GM18868 (cell line): ENCODE results near the gene CEACAM6.
"Not testable (repeated sequence)": the region's sequence is repeated elsewhere in the genome, so short reads cannot be mapped to it uniquely, and the experiment has no call there.

Source experiments
- ATAC-seq: cut with Tn5 transposase; IDR thresholded peaks from one replicate; pipeline ENCODE4 v1.9.1; 2021; ENCODE audit warnings: mild to moderate bottlenecking, moderate library complexity; ENCODE audit not compliant: unreplicated experiment

The CEACAM6 gene

DNA sequence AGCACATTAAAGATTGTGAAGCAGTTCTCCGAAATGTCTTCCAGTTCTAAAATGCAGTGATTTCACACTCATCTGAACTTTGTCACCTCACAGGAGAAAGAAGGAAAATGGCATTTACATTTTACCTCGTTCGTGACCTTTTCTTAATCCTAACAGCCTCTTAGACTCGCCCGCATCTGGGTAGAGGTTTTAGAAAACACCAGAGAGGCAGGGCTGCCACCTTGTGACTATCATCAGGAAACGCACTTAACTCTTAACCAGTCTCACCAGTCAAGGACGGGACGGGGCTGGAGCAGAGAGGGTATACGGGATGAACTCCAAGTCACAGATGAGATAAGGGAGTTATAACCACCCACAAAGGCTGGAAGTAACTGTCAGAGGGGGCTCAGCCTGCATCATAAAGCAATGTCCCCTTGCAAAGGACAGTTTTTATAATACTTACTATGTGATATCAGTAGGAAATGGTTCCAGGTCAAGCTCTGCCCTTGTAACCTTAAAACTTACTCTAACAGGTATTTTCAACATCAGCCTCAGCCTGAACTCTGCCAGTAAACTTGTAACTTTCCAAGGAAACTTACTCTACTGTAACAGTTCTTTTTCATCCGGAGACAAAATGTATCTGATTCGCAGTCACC lies 8.6 kb upstream of the CEACAM6 start:
- no peak for ATAC-seq

DNA sequence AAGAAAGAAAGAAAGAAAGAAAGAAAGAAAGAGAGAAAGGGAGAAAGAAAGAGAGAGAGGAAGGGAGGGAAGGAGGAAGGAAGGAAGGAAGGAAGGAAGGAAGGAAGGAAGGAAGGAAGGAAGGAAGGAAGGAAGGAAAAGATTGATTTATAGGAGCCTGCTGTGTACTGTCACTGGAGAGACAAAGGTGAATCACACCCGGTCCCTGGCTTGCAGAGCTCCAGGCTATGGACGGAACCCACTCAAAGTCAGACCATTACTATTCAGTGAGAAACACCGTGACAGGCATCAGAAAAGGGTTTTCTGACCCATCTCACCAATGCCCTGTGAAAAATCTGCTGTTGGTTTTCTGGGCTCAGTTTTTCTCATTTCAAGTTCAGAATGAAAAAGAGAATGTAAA lies 7.3 kb upstream of the CEACAM6 start:
- no peak for ATAC-seq

DNA sequence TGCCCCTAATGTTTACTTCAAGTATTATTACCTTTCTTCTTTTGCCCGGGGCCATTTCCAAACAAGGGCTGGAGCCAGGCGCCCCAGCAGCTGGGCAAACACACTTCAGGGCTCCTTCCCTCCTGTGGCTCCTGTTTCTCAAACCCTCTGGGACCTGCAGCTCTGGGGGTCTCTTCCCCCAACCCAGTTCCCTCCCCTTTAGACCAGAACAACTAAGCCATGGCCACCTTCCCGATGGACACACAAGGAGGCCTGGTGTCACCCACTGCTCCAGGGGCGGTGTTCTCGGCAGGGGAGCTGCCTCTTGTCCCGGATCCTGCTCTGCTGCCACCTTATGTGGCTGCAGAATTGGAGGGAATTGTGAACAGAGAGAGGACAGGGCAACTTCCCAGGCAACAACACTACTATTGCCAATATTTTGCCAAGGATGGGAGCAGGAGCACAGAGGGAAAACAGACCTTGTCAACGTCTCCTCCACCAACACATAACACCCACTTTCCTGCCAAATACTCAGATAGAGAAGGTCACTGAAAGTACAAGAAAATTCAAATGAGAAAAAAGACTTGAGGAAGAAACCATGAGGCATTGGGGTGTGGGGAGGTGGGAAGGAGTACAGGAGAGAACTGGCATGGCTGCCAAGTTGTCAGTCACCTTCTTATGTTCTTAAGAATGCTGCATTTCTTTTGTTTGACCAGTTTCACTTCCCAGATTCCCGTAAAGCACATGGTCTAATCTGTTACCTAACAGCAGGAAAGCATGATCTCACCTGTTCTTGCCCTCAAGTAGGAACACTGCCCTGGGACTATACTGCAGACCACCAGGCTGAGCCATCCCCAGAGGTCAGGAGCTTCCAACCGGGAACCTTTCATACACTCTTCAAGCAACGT lies 4.8 kb upstream of the CEACAM6 start:
- not testable (repeated sequence) for ATAC-seq

DNA sequence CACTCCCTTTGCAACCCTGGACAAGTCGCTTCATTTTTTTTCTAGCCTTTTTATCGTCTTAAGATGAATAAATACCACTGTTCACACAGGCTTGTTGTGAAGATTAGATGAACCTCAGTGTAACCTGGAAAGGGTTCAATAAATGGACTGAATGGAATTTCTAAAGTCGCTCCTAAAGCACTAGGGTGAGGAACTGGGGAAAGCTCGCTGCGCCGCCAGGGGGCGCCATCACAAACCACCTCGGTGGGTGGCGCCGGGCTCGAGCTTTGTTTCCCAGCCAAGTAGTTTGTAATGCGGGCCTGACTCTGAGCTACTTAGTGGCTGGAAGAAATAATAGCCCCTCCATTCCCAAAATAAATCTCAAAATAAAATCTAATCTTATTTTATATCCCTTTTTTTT lies 2.2 kb upstream of the CEACAM6 start:
- no peak for ATAC-seq

DNA sequence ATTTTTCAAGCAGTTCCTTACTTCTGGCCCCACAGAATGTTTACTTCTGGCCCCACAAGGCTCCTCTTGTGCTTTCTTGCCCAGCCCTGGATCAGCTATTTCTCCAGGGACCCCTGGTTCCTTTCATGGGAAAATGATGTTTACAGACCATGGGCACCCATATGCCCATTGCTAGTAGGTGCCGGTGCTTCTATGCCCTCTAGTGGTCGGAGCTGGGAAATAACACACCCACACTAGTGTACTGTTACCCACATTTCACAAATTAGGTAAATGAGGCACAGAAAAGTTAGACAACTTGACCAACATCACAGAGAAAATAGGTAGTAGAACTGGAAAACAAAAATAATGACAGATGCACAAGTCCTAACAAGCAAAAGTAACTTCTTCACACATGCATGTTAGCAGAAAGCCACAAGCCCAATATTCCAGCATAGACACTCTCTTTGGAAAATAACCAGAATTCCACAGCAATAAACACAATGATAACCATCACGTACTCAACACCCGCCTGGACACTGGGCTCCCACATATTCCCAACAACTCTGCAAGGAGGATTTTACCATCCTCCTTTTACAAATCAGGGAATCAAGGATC lies 1.3 kb upstream of the CEACAM6 start:
- no peak for ATAC-seq

DNA sequence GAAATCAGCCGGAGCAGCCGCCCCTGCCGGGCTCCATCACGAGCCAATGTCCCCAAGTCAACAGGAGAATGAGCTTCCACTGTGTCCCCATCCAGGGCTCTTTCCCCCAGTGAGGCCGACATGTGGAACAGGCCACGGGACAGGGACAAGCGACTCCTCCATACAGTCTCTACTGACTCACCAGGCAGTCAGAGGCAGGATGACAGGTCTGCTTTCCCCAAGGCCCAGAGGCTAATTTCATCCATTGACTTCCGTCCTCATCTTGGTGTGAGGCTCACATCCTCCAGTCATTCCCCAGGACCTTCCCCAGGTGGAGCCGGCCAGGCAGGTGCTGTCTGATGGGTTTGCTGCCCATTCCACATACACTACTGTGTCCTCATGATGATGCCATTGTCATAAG lies 3.5 kb downstream of the CEACAM6 start:
- no peak for ATAC-seq

DNA sequence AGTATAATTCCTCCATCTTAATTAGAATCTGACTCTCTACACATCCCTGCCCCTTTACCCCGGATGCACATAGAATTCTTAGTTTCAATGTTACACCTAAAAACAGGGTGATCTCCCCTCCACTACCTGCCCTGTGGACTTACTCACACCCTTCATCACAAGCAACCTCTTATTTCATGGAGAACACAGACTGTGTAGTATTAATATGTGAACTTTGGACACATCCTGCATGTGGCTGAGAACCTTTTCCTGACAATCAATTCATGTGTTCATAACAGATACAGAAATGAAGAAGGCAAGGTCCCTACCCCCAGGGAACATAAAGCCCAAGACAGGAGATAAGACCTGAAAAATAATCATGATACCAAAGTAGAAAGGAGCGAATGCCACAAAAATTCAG lies 11.8 kb downstream of the CEACAM6 start:
- ATAC-seq: no peak

DNA sequence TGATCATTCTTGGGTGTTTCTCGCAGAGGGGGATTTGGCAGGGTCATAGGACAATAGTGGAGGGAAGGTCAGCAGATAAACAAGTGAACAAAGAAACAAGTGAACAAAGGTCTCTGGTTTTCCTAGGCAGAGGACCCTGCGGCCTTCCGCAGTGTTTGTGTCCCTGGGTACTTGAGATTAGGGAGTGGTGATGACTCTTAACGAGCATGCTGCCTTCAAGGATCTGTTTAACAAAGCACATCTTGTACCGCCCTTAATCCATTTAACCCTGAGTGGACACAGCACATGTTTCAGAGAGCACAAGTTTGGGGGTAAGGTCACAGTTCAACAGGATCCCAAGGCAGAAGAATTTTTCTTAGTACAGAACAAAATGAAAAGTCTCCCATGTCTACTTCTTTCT lies 12.8 kb downstream of the CEACAM6 start:
- not testable (repeated sequence) for ATAC-seq

DNA sequence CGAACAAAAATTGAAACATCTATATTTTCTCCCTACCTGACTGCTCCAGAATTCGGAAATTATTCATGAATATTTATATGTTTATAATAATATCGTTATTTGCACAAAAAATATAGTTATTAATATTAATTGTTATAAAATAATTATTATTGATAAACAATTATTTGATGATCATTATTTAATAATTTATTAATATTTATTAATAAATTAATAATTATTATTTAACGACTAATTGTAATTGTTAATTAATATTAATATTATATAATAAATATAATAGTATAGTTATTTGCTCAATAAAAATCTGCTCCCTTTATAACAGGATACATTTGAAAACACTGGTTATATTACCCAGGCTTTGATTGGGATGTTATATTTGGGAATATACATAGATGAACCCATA lies 14.3 kb downstream of the CEACAM6 start:
- ATAC-seq: no peak

DNA sequence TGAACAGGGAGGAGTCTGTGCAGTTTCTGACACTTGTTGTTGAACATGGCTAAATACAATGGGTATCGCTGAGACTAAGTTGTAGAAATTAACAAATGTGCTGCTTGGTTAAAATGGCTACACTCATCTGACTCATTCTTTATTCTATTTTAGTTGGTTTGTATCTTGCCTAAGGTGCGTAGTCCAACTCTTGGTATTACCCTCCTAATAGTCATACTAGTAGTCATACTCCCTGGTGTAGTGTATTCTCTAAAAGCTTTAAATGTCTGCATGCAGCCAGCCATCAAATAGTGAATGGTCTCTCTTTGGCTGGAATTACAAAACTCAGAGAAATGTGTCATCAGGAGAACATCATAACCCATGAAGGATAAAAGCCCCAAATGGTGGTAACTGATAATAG lies 16.1 kb downstream of the CEACAM6 start:
- no peak for ATAC-seq

DNA sequence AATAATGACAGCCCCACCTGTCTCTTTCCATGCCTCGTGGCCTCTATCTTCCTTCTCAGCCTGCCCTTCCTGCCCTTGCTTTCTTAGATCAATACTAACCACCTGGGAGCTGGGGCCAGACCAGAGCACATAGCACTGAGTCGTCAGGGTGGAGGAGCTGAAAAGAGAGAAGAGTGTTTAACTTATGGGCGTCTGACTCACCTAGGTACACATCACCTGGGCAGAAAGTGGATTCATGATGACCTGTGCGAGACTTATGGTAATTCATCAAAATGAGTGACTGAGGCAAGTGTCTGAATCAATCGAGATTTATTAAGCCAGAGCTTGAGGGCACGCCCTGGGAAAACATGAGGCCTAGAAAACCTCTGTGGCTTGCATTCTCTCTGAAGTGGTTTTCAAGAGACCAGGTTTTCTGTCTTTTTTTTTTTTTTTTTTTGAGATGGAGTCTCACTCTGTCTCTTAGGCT lies 19.2 kb downstream of the CEACAM6 start:
- ATAC-seq: no peak

DNA sequence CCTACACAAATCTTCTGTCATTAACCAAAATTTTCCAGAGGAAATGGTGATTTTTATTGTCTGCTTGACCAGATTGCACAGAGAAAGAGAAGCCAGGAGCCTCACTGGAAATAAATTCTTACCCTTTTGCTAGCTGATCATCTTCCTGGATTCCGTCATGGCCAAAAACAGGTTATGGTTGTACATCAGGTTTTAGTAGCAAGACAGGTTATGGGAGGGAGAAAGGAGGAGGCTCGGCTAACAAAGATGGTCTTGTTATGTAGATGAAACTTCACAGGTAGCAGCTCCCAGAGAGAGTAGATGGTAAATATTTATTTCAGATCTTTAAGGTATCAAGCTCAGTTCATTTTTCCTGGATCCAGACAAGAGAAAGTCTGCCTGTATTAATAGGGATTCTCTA lies 21.4 kb downstream of the CEACAM6 start:
- ATAC-seq: no peak

DNA sequence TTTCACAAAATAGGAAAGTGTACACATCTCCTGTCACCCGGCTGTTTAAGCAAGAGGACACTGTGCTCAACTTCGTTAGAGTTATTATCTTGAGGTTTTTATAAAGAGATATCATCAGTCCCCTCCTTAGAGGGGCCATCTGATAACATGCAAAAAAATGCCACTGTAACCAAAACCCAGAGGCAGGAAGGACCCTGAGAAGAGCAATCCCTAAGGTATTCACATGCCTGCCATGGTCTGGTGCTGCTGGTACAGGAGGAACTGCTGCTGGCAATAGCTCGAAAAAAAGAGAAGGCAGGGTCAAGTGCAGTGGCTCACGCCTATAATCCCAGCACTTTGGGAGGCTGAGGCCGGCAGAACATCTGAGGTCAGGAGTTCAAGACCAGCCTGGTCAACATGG lies 28.3 kb downstream of the CEACAM6 start:
- no peak for ATAC-seq

DNA sequence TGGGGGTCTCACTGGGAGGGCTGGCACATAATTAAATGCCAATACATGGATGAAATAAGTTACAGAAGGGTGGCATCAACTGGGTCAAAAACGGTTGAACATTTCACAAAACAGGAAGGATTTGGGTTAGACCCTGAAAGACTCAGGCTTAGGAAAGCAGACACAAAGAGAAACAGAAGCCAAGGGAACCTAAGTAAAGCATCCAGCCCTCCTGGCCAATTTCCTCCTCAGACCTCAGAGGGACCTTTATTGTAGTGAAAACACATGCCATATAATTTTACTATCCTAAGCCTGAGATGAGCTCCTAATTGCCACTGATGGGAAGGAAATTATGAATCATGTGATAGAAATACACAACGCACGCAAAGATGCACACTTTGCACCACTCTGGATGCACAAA lies 29.0 kb downstream of the CEACAM6 start:
- ATAC-seq: no peak

DNA sequence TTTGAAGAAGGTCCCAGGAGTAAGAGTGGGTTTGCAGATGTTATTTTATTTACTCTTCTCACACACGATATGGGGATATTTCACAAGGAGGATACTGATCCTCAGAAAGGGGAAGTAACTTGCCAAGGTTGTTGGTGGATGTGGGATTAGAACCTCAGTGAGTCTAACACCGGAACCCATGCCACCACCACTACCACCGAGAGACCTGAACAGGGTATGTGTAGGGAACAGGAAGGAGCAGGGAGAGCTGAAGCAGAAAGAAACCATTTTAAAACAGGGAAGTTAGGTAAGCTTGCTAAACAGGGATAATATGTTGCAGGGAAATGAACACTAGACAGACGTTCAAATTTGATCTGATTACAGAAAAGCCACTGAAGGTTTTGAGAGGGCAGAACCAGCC lies 29.4 kb downstream of the CEACAM6 start:
- ATAC-seq: no peak

DNA sequence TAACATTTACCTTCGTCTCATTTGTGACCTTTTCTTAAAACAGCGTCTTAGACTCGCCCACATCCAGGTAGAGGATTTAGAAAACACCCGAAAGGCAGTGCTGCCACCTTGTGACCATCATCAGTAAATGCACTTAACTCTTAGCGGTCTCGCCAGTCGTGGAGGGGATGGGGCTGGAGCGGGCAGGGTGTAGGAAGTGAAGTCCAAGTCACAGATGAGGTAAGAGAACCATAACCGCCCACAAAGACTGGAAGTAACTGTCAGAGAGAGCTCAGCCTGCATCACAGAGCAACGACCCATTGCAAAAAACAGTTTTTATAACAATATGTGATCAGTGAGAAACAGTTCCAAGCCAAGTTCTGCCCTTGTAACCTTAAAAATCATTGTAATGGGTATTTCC lies 30.3 kb downstream of the CEACAM6 start:
- no peak for ATAC-seq

DNA sequence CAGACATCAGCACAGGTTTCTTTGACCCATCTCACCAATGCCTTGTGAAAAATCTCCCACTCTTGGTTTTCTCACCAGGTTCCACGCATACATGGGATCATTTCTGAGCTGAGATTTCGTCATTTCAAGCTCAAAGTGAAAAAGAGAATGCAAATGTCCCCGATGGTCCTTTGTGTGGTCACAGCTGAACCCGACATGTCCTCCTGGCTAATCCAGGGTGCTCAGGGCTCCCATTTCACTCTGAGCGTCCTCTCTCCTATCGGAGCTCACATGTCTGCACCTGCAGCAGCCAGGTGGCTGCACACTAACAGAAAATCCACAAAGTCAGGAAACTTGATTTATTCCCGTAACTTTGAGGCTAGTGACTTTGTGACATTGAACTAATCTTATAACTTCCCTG lies 31.7 kb downstream of the CEACAM6 start:
- no peak for ATAC-seq

DNA sequence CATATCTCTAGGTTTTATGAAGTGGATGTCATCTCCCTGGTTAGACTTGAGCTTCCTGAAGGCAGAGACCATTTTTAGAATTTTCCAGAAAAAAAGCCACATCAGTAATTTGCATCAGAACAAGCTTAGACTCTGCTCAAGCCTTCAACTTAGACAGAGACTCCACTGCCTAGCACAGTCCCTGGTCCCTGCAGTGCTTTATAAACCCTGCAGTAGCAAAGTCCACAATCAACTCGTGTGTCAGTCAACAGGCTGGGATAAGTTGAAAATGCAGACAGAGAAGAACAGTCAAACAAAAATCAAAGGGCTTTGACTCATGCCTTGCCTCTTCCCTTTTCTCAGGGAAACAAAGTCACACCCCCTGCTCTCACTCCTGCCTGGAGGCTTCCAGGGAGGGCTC lies 33.2 kb downstream of the CEACAM6 start:
- not testable (repeated sequence) for ATAC-seq

DNA sequence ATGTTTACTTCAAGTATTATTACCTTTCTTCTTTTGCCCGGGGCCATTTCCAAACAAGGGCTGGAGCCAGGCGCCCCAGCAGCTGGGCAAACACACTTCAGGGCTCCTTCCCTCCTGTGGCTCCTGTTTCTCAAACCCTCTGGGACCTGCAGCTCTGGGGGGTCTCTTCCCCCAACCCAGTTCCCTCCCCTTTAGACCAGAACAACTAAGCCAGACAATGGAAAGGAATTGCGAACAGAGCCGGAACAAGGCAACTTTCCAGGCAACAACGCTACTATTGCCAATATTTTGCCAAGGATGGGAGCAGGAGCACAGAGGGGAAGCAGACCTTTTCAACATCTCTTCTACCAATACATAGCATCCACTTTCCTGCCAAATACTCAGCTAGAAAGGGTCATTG lies 33.7 kb downstream of the CEACAM6 start:
- not testable (repeated sequence) for ATAC-seq

DNA sequence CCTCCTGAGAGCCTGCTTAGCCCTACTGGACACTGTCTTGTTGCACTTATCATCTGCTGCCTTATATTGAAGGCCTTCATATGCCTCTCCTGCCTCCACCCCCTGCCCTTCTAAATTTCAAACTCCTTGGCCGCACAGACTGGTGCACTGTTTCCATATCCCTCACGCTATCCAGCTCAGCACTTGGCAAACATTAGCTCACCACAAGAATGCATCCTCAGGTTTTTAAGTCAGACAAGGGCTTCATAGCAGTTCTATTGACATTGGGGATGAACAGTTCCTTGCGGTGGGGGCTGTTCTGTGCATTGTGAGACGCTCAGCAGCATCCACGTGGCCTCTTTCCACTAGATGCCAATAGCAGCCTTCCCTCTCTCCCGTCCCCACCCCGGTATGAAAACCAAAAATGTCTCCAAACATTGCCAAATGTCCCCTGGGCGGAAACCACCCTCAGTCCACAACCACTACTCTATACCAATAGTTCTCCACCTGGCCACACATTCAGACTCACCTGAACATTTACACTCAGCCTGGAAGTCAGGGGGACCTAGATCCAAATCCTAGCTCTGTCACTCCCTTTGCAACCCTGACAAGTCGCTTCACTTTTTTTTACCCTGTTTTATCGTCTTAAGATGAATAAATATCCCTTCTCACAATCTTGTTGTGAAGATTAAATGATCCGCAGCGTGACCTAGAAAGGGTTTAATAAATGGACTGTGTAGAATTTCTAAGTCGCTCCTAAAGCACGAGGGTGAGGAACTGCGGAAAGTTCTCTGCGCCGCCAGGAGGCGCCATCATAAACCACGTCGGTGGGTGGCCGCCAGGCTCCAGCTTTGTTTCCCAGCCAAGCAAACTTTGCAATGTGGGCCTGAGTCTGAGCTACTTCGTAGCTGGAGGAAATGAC lies 37.4 kb downstream of the CEACAM6 start:
- no peak for ATAC-seq

DNA sequence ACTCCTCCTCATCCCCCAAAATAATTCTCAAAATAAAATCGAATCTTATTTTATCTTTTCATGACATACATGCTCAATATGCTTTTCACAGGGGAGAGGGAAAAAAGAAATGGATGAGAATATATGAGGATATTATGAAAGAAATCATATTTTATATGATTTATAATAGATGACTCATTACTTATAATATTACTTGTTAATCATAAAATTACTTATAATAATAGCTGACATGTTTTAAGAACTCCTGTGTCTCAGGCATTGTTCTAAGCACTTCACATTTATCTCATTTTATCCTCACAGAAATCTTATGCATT lies 38.0 kb downstream of the CEACAM6 start:
- ATAC-seq: no peak
